Measurements from ENCODE around the gene DCXR.
"Not testable (repeated sequence)": the region's sequence is repeated elsewhere in the genome, so short reads cannot be mapped to it uniquely, and the experiment has no call there.

Gene DCXR

DNA sequence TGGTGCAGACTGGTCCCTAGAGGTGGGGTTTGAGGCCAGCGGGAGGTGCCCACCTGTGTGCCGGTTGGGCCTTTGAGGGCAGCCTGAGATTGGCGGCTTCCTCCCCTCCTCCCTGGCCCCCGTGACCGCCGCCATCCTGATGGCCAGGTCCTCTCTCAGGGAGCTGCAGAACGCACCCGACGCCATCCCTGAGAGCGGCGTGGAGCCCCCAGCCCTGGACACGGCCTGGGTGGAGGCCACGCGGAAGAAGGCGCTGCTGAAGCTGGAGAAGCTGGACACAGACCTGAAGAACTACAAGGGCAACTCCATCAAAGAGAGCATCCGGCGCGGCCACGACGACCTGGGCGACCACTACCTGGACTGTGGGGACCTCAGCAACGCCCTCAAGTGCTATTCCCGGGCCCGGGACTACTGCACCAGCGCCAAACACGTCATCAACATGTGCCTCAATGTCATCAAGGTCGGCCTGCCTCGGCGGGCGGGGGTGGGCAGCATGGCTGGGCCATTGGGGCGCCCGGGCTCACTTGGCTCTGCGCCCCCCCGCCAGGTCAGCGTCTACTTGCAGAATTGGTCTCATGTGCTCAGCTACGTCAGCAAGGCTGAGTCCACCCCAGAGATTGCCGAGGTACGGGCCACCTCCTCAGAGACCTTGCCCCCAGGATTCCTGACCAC, 17.0 kb upstream of the DCXR start:
- DNase-seq = no peak

DNA sequence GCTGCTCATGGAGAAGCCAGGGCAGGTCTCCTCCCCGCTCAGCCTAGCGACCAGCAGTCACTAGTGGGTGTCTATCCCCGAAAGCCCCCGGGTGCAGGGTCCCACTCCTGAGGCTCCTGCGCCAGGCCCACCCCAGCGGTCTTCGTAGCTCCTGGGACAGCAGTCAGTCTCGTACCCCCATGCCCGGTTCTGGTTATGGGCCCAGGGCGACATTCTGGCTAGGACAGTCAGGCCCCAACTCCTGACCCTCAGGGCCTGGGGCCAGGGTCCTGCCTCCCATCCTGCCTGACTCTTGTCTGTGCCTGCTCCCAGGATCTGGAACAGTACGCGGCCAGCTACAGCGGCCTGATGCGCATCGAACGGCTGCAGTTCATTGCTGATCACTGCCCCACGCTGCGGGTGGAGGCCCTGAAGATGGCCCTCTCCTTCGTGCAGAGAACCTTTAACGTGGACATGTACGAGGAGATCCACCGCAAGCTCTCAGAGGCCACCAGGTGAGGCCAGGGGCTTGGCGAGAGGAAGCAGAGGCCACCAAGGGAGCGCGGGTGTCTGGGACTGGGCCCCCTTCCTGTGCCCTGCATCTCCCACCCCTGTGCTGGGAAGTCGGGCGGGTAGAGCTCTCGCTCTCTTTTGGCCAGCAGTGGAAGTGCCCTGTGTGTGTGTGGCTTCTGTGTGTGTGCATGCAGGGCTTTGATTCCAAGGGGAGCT, 16.2 kb upstream of the DCXR start:
- no peak for DNase-seq

DNA sequence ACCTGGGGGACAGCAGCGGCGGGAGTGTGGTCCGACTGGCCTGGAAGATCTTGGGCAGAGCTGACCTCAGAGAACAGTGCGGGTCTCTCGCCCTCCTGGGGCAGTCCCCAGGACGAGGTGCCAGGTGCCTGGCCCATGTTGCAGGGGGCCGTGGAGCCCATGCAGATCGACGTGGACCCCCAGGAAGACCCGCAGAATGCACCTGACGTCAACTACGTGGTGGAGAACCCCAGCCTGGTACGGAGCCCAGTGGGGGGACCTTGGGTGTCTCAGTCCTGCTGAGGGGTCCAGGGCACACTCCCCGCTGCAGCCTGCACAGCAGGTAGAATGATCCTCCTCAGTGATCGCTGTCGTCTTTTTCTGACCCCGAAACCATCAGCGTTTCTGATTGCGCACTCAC, 15.6 kb upstream of the DCXR start:
- no peak for DNase-seq

DNA sequence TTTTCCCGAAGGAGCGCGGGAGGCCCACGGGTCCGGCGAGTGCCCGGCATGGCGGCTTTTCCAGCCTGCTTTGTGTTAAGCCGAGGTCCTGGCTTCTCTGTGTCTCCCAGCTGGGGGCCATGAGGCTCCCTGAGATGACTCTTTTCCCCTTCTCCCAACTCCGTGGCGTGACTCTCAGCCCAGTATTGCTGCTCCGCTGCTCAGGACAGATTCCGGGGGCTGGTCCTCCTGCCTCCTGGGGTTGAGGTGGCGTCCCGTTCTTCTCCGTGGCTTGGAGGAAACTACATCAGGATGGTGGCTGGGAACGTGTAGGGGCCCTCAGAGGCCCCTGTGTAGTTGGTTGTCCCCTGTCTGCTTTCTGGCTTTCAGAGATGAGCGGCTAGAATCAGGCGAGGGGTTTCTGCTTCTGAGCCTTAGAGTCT, 15.2 kb upstream of the DCXR start:
- DNase-seq = no peak

DNA sequence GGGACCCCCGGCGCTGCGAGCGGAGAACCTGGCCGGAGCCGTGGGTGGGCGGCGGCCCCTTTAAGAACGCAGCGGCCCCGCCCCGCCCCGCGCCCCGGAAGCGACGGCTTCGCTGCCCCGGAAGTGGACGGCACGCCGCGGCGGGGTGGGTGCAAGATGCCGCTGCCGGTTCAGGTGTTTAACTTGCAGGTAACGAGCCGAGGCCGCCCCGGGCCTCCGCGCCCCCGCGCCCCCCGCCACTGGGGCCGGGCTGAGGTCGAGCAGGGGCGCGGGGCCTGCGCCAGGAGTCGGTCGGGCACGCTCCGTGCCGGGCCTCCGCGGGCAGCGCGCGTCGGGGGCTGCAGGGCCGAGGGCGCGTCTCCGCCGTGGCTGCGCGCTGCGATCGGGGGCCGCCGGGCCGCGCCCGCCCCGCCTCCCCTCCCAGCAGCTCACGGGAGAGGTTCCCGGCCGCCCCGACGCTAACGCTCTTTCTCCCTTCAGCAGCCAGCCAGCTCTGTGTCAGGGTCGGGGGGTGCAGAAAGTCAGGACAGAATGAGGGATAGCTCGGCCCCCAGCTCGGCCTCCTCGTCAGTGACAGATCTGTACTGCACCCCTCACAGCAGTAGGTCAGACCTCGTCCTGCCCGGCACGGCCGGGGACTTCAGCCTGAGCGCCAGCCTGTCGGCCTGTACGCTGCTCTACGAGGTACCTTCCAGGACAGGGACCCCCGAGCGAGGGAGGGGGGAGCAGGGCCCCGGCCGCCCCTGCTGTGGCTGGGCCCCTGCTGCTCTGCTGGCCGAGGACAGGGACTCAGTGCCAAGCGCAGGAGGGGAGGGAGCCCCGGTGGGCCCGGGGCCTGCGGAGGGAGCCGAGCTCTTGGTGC, 14.5 kb upstream of the DCXR start, which contains the start of the genes GPS1 and RFNG:
Gene GPS1 (plus strand): TSS at position 123 of the 862 bp plus-strand sequence. CDS start 34 bp downstream, at position 157.
Gene RFNG (minus strand): TSS at position 36 of the 862 bp plus-strand sequence. CDS start 45 bp downstream, outside the sequence.
- DNase-seq = peak; percentile 87

DNA sequence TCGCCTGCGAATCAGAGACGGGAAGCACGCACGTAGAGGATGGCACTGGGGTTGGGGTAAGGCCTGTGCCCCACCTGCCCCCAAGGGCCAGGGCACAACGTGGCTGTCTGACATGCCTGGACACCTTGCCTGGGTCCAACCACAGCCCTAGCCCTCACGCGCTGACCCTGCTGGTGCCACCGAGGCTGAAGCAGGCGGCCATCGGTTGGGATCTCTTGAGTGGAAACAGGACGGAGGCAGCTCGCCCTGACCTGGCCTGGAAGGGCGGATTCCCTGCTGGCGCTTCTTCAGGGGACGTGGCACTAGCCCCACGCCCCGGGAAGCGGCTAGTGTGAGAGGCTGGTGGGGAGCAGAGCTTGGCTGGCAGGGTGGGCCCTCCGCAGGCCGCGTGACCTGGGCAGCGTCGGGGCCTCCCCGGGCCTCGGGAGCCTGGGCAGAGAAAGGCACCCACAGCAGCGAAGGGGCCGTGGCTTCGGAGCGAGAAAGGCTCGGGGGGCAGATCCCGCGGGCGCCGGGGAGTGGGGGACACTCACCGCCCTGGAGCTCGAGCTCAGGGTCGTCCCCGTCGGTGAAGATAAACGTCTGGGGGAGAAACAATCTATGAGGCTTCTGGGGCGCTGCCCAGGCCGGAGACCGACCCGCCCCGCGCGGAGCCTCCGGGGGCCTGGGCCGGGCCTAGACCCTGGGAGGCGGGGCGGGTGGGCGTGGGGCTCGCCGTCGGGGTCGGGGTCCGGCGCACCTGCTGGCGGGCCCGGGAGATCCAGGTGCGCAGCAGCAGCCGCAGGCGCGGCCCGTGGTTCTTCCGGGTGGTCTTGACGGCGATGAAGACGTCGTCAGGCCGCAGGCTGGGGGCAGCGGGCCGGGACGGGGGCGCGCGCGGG, 13.5 kb upstream of the DCXR start:
- no peak for DNase-seq

DNA sequence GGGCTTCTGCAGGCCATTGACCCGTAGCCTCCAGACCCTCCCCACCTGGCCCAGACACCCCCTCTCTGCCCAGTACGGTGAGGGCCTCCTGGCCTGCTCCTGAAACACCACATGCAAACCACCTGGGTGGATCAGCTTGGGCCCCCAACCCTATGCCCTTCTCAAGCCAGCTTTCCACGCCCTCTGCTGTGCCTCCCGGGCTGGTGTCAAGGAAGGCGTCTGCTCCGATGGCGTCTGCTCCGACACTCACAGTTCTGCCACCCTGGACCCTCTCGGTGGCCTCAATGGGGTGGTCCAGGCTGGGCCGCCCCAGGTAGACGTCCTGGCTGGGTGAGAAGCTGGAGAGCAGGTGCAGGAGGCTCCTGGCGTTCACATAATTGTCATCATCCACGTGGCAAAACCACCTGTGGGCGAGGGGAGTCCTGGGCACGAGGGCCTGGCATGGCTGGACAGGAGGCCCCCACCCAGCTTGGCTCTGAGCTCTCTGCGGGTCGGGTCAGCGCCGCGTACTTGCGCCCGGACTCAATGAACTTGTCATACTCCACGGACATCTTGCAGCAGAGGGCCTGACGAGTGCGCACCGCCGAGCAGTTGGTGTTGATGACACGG, 12.8 kb upstream of the DCXR start:
- no peak for DNase-seq

DNA sequence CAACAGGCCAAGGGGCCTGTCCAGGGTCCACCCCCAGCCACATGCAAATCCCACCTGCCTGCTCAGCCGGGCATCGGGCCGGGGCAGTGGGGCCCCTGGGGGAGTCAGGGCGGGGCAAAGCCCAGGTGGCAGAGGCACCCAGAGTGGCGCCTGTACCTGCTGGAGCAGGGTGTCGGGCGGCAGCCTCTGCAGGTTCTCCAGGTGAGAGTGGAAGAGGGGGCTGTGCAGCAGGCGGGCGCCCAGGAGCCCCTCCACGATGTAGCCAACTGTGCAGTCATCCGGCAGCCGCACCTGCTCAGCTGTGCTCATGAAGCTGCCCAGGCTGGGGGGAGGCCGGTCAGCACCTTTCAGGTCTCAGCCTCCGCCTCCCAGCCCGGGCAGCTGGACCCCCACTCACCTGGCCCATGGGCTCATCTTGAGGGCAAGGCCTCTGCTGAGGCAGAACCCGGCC, 12.0 kb upstream of the DCXR start:
- DNase-seq = no peak

DNA sequence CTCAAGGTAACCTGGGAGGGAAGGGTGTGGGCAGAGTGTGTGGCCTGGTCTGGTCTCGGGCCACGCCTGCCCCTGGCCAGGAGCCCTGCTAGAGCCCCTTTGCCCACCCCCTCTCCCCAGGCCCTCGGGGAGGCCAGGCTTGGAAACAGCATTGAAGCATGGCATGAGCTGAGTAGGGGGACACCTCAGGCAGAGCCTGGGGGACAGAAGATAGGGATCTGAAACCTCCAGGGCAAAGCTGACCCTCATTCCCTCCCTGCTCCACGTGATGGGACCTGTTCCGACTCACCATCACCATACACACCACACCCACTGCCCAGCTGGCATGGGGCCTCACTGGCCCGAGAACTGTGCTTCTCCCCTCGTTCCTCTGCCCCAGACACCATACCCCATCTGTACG, 11.6 kb upstream of the DCXR start:
- no peak for DNase-seq

DNA sequence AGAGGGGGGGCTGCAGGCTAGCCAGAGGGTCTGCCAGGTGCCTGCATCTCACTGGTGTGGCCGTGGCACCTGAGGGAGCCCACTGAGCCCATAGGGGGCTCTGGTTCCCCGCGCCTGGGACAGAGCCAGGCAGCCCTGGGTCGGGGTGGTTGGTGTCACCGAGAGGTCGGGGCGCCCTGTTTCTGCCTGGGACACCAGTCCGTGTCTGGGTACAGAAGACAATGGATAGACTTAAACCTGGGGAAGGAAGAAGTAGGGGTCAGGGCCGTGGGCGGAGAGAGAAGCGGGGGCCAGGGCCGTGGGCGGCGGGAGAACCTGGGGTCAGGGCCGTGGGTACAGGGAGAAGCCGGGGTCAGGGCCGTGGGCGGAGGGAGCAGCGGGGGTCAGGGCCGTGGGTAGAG, 11.1 kb upstream of the DCXR start:
- DNase-seq = no peak

DNA sequence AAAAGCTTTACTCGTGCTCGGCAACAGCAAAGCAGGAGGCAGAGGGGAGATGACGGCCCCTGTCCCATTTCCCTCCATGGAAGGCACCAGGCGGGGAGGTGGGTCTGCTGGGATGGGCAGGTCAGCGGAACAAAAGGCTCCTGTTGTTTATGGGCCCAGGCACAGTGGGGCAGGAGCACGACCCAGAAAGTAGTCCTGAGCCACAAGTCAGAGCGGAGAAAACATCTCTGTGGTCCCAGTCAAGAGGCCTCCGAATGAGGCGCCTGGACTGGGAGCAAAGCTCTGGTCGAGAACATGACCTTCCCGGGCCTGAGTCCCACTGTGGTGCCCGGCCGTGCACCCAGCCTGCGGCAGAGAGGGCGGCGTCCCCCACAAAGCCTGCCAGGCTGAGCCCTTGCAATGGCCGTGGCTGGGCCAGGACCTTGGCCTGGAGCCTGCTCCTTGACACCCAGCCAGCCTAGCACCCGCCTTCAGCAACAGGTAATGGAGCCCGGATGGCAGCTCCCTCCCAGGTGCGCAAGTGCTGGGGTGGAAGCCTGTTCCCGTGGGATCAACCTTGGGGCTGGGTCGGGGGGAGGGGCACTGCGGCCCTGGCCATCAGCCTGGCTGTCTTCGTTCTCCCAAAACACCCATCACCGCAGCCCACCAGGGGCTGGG, 10.5 kb upstream of the DCXR start:
- DNase-seq = no peak

DNA sequence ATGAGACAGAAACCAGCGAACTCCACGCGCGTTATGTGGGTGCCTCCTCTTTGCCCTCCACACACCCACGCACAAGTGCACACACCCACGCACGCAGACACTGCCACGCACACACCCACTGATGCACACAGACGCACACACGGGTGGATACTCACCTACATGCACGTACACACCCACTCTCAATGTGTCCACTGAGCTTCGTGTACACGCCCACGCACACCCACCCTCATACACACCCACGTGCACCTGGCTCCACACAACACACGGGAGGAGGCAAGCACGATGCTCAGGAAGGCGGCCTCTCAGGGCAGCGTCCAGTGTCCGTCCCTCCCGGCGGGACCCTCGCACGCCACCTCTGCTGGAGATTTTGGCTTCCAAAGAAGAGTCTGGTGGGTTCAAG, 9.9 kb upstream of the DCXR start:
- DNase-seq = no peak

DNA sequence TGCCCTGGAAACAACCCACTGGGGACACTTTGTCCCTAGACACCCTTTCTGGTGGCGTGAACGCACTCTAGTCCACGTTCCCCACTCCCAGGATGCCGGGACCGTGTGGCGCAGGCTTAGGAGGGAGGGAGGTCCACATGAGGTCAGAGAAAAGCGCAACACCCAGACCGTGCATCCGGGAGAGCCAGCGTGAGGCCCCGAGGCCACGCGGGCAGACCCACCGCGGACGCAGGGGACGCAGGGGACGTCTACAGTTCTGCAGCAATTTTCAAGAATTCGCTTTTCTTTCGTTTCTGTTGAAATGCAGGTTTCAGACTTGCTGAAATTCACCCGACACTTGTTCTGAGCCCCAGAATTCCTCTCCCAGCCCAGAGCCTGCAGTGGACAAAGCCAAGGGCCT, 9.4 kb upstream of the DCXR start:
- no peak for DNase-seq

DNA sequence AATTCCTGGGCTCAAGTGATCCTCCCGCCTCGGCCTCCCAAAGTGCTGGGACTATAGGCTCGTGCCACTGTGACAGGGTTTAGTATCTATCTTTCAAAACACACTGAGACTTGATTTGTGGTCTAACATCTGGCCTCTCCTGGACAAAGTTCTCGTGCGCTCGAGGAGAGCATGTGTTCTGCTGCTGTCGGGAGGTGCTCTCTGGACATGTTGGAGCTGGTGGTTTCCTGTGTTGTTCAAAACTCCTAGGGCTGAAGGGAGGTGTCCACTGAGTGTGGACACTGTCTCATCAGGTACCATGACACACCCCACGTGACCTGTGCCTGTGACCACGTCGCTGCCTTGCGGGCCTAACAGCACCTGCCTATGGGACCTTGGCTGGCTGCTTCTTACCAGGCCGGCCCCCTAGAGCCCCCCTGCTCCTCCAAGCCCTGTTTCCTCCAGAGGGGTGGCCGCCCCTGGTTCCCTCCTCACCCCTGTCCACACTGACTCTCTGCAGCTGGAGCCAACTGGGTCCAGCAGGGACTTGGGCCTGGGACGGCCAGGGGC, 8.5 kb upstream of the DCXR start:
- DNase-seq = no peak

DNA sequence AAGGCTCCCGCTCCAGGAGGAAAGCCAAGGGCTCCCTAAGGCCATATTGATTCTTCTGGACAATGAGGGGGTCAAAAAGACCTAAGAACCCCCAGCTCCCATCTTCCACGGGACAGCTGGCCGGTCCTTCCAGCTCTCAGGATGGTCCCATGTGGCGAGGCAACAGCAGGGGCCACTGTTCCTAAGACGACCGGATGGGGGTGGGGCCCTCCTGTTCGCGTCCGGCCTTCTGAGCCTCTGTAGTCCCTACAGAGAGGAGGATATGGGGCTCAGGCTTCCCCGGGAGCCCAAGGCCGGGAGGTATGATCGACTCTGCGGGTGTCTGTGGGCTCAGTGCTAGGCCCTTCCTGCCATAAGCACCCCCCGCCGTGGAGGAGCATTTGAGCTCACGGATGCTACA, 6.0 kb upstream of the DCXR start:
- DNase-seq = no peak

DNA sequence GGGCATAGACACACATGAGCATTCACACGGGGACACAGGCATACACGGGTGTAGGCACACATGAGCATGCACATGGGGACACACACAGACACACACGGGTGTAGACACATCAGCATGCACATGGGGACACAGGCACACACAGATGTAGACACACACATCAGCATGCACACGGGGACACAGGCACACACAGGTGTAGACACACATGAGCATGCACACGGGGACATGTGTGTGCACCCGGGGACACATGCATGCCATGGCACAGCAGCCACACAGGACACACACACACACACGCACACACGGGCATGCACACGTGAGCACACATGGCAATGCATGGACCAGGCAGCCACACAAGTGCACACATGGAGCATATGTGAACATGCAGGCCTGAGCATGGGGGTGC, 5.2 kb upstream of the DCXR start:
- DNase-seq = no peak

DNA sequence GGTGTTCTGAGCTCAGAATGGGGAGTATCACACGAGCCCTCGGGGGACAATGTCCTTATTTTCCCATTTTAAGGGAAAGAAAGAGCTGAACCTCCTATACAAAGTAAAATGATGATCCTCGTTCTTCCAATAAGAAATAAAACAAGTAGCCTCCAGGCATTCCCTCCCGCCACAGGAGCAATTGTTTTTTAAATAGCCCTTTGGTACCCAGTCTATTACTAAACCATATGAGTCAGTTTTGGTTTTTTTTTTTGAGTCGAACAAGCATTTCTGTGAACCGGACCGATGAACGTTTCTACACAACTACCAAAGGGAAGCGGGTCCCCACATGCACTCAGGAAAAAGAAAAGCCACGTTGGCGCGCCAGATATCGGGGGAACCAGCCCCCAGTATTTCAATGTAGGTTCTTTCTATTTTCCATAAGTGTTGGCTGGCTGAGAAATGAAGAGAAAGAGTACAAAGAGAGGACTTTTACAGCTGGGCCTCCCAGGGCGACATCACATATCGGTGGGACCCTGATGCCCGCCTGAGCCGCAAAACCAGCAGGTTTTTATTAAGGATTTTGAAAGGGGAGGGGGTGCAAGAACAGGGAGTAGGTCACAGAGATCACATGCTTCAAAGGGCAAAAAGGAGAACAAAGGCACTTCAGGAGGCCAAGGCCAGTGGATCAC, 3.8 kb upstream of the DCXR start:
- no peak for DNase-seq

DNA sequence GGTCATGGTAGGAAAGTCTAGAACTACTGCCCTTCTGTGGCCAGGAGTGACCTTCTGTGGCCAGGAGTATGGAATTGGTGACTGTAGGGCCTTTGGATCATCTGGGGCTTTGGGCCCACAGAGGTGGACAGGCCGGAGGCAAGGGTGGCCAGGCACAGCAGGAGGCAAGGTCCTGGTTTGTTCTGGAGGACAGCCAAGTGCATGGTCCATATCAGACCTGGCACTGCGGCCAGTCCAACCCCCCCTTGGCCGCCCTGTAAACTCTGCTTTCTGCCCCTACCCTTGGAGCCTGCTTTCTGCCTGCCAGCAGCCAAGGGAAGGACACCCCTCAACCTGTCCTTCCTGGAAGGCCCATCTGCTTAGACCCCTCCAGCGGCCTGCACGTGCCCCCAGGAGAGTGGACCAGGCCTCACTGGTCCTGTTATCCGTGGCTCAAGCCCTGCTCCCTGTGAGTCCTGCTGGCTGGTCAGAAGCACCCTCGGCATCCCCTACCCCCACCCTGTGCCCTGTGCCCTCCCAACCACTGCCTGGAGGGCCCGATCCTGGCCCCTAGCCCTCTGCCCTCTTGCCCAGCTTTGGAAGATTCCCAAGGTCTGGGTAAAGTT, 2.3 kb upstream of the DCXR start:
- DNase-seq = no peak

DNA sequence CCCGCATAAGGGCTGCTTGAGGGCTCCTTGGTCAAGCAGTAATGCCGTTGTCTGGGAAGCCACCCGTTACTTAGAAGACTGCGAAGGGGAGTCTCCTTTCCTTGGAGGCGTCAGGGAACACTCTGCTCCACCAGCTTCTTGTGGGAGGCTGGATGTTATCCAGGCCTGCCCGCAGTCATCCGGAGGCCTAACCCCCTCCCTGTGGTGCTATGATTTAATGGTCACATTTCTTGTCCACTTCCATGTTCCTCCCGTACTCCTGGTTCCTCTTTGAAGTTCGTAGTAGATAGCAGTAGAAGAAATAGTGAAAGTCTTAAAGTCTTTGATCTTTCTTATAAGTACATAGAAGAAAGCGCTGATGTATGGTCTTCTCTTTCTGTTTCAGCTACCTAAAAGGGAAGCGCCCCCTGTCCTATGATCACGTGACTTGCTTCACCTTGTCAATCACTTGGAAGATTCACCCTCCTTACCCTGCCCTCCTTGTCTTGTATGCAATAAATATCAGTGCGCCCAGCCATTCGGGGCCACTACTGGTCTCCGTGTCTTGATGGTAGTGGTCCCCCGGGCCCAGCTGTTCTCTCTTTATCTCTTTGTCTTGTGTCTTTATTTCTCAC, 1.4 kb upstream of the DCXR start:
- not testable (repeated sequence) for DNase-seq

DNA sequence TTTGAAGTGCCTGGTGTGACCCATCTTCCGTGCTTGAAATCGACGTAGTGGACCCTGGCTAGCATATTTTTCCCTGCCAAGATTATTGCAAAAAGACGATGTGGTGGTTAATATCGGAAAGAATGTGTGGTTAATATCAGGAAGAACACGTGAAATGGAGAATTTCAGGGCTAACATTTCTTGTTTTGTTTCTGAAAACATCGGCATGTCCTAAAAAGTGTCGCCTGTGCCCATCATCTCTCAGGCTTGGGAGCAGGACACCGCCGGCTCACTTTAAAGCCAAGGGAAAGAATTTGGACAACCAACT, 345 bp upstream of the DCXR start:
- DNase-seq = no peak
